HG02642 (cell line): Measurements from ENCODE around the gene MXRA7.
A peak's percentile ranks its signal among the peaks of the same experiment; 100 is the strongest.
"Not testable (repeated sequence)": the region's sequence is repeated elsewhere in the genome, so short reads cannot be mapped to it uniquely, and the experiment has no call there.

Experiments used
- ATAC-seq: cut with Tn5 transposase; IDR thresholded peaks from one replicate; pipeline ENCODE4 v1.9.1; 2021; ENCODE audit warnings: mild to moderate bottlenecking; ENCODE audit not compliant: unreplicated experiment, poor library complexity

MXRA7 gene, protein sequence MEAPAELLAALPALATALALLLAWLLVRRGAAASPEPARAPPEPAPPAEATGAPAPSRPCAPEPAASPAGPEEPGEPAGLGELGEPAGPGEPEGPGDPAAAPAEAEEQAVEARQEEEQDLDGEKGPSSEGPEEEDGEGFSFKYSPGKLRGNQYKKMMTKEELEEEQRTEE

DNA sequence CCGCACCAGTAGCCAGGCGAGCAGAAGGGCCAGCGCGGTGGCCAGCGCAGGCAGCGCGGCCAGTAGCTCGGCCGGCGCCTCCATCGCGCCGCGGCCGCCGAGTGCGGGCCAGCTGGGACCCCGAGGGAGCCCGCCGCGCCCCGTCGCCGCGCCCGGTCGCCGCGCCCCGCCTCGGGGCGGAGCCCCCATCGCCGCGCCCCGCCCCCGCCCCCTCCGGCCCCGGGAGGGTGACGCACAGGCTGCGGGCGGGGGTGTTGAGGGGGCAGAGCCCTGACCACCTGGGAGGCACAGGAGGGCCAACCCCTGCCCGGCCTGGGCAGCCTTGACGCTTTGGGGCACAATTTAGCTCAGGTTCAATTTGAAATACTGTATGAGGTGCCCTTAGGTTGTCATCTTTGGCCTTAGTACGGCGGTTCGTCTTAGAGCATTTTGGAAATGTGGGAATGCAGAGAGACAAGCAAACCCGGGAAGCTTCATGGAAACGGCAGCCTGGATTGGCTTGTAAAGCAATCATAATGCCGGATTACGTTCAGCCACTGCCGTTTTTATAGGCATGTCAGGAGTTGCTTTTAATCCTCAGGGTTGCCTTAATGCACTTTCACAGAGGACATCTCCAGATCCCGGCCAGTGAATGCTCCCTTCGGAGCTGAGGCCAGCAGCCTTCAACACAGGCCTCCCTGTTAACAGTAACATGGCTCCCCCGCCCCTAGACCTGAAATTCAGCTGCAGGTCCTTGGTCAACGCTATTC, at the start of gene MXRA7:
Gene MXRA7 (minus strand): TSS at position 103 of the 749 bp plus-strand sequence. CDS start 19 bp downstream, at position 84.
- peak; percentile 64 for ATAC-seq

- no peak for ATAC-seq
Observed at GRCh38 chr17:76758570-76758969, 47.8 kb upstream of the MXRA7 start.

DNA sequence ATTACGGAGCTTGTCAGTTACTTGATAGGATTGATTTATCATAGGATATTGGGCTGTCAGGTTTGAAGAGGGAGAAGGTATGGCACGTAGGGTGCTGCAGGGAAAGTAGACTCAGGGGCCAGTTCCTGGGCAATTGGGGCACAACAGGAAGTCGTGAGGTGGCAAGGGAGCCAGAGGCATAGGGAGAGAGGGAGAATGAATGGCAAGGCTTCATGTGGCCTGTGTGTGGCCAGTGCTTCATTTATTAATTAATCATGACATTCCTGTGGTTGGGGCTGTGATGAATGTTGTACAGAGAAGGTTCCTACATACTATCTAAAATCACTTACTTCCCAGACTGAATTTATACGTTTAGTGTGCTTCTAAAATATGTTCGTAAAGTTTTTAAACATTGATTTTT, 46.5 kb upstream of the MXRA7 start:
- ATAC-seq, result no peak

- ATAC-seq, result no peak
Observed at GRCh38 chr17:76755285-76755684, 44.5 kb upstream of the MXRA7 start.

- ATAC-seq, result no peak
Observed at GRCh38 chr17:76753061-76753961, 42.5 kb upstream of the MXRA7 start.

DNA sequence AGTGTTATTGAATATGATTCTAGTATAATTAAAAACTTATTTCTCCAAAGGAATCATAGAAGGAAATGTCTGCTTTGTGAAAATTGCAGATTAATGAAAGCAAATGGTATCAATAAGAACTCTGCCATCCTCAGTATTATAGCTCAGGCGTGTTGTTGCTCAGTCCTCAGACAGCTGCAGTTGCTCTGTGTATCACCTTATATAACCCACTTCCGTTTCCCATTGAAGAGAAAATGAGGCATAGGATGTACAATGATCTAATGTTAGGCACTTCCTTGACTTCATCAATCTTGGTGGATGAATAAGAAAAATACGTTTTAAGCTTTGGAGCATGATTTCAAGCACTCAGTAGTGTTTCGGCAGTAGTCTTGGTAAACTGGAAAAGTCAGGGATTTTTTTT, 41.2 kb upstream of the MXRA7 start:
- ATAC-seq, result no peak

GRCh38 chr17:76751416-76751993, 40.7 kb upstream of the MXRA7 start:
- ATAC-seq, result no peak

- ATAC-seq, result no peak
Observed at GRCh38 chr17:76748657-76749056, 37.9 kb upstream of the MXRA7 start.

GRCh38 chr17:76747716-76748363, 37.1 kb upstream of the MXRA7 start:
- no peak for ATAC-seq

DNA sequence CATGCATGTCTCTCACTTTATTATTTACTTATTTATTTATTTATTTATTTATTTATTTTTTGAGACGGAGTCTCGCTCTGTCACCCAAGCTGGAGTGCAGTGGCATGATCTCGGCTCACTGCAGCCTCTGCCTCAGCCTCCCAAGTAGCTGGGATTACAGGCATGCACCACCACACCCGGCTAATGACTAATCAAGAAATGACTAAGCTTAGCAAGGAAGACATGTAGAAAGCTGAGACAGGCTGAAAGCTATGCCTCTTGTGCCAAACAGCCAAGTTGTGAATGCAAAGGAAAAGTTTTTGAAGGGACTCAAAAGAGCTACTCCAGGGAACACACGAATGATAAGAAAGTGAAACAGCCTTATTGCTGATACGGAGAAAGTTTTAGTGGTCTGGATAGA, 35.0 kb upstream of the MXRA7 start:
- ATAC-seq, result not testable (repeated sequence)

- no peak for ATAC-seq
Observed at GRCh38 chr17:76744747-76745146, 34.0 kb upstream of the MXRA7 start.

DNA sequence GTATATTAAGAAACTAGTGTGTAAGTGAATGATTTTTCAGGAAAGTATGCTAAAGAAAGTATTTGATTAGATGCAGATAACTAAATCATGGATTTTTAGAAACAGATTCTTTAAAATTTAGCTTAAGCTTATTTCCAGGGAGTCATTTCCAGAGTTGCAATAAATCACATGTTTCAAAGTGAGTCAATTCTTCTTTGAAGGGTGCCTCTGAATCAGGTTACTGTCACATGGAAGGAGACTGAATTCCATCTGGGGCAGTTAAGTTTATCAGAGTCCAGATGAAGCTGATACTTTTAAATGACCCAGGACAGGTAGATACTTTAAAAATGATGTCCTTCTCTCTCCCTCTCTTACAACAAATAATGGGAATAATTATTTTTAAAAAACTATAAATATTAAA, 32.2 kb upstream of the MXRA7 start:
- ATAC-seq, result no peak

- no peak for ATAC-seq
Observed at GRCh38 chr17:76740329-76741118, 29.8 kb upstream of the MXRA7 start.

GRCh38 chr17:76739568-76740115, 28.9 kb upstream of the MXRA7 start:
- not testable (repeated sequence) for ATAC-seq

DNA sequence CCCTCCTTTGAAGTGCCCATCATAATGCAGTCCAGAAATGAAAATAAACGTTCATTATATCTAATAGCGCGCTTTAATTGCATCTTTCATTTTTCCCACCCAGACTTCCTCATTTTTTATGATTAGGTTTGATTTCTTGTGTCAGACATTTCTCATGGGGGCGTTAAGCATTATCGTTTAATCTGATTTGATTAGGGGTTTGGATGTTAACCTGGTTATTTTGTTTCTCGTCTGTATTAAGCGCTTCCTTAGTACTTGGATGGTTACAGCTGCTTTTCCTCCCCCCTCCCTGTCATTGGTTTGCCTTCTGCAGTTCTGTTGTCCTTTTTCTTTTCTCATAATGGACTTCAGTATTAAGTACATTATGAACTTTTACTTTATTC, 27.7 kb upstream of the MXRA7 start:
- no peak for ATAC-seq

- ATAC-seq, result peak; percentile 63
Observed at GRCh38 chr17:76737676-76738467, 27.1 kb upstream of the MXRA7 start, which contains the start of gene MFSD11. MFSD11 (plus strand) TSS chr17:76738119; CDS start chr17:76738353, 234 bp downstream.

- peak; percentile 70 for ATAC-seq
Observed at GRCh38 chr17:76737082-76737675, 26.4 kb upstream of the MXRA7 start, which contains the start of gene SRSF2. SRSF2 (minus strand) TSS chr17:76737331; CDS start chr17:76737160, 171 bp downstream.
